Measurements from ENCODE around the gene PROC.

The PROC gene

GRCh38 chr2:127421116-127421800 is 3.0 kb downstream of the PROC start:
- Histone ChIP-seq H3K27me3 (ENCODE audit: insufficient read depth, insufficient read length) (peaks cover 69% of the 10 kb centered on the region), H3K9ac (ENCODE audit: insufficient read length, low read depth) (no peak overlapping the region), H3K4me3 (ENCODE audit: insufficient read length, low read depth) (no peak overlapping the region), H3K4me1 (ENCODE audit: insufficient read depth, insufficient read length) (peaks cover 10% of the 10 kb centered on the region), H3K36me3 (ENCODE audit: insufficient read depth, insufficient read length, low read length) (no peaks in the 10 kb centered on the region), H3K9me3 (ENCODE audit: insufficient read depth, low read length) (no peaks in the 10 kb centered on the region)
- TF ChIP-seq ZNF274 (IDR thresholded peaks at IDR 0.05; ENCODE audit: low read depth, low read length) (no peak), SUZ12 (IDR thresholded peaks at IDR 0.05; ENCODE audit: extremely low read depth, insufficient read depth, insufficient read length) (no peak), YY1 (IDR thresholded peaks at IDR 0.05; ENCODE audit: insufficient read depth, insufficient read length) (no peak)
- no peak for DNase-seq (ENCODE audit: low read depth, low spot score)

- Histone ChIP-seq H3K9ac (ENCODE audit: insufficient read length, low read depth) (no peak overlapping the region), H3K9me3 (ENCODE audit: insufficient read depth, low read length) (no peaks in the 10 kb centered on the region), H3K4me1 (ENCODE audit: insufficient read depth, insufficient read length) (peaks cover 8% of the 10 kb centered on the region), H3K36me3 (ENCODE audit: insufficient read depth, insufficient read length, low read length) (no peaks in the 10 kb centered on the region), H3K4me3 (ENCODE audit: insufficient read length, low read depth) (peak overlapping the region; percentile 2), H3K27me3 (ENCODE audit: insufficient read depth, insufficient read length) (peaks cover 62% of the 10 kb centered on the region)
- no peak for DNase-seq (ENCODE audit: low read depth, low spot score)
- TF ChIP-seq ZNF274 (IDR thresholded peaks at IDR 0.05; ENCODE audit: low read depth, low read length) (no peak), SUZ12 (IDR thresholded peaks at IDR 0.05; ENCODE audit: extremely low read depth, insufficient read depth, insufficient read length) (no peak), YY1 (IDR thresholded peaks at IDR 0.05; ENCODE audit: insufficient read depth, insufficient read length) (no peak)
Measured at GRCh38 chr2:127421871-127422558, 3.8 kb downstream of the PROC start.

DNA sequence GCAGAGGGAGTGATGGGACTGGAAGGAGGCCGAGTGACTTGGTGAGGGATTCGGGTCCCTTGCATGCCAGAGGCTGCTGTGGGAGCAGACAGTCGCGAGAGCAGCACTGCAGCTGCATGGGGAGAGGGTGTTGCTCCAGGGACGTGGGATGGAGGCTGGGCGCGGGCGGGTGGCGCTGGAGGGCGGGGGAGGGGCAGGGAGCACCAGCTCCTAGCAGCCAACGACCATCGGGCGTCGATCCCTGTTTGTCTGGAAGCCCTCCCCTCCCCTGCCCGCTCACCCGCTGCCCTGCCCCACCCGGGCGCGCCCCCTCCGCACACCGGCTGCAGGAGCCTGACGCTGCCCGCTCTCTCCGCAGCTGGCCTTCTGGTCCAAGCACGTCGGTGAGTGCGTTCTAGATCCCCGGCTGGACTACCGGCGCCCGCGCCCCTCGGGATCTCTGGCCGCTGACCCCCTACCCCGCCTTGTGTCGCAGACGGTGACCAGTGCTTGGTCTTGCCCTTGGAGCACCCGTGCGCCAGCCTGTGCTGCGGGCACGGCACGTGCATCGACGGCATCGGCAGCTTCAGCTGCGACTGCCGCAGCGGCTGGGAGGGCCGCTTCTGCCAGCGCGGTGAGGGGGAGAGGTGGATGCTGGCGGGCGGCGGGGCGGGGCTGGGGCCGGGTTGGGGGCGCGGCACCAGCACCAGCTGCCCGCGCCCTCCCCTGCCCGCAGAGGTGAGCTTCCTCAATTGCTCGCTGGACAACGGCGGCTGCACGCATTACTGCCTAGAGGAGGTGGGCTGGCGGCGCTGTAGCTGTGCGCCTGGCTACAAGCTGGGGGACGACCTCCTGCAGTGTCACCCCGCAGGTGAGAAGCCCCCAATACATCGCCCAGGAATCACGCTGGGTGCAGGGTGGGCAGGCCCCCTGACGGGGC is 4.6 kb downstream of the PROC start:
- Histone ChIP-seq H3K27me3 (ENCODE audit: insufficient read depth, insufficient read length) (peaks cover 54% of the 10 kb centered on the region), H3K9me3 (ENCODE audit: insufficient read depth, low read length) (no peaks in the 10 kb centered on the region), H3K4me1 (ENCODE audit: insufficient read depth, insufficient read length) (peaks cover 8% of the 10 kb centered on the region), H3K4me3 (ENCODE audit: insufficient read length, low read depth) (peak overlapping the region; percentile 51), H3K9ac (ENCODE audit: insufficient read length, low read depth) (peak overlapping the region; percentile 74), H3K36me3 (ENCODE audit: insufficient read depth, insufficient read length, low read length) (no peaks in the 10 kb centered on the region)
- TF ChIP-seq YY1 (IDR thresholded peaks at IDR 0.05; ENCODE audit: insufficient read depth, insufficient read length) (no peak), ZNF274 (IDR thresholded peaks at IDR 0.05; ENCODE audit: low read depth, low read length) (no peak), SUZ12 (IDR thresholded peaks at IDR 0.05; ENCODE audit: extremely low read depth, insufficient read depth, insufficient read length) (no peak)
- peak; percentile 15 for DNase-seq (ENCODE audit: low read depth, low spot score)

DNA sequence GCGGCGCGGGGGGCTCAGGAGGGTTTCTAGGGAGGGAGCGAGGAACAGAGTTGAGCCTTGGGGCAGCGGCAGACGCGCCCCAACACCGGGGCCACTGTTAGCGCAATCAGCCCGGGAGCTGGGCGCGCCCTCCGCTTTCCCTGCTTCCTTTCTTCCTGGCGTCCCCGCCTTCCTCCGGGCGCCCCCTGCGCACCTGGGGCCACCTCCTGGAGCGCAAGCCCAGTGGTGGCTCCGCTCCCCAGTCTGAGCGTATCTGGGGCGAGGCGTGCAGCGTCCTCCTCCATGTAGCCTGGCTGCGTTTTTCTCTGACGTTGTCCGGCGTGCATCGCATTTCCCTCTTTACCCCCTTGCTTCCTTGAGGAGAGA is 5.2 kb downstream of the PROC start:
- H3K9ac ChIP-seq (ENCODE audit: insufficient read length, low read depth): peak overlapping the region; percentile 74
- no peak for DNase-seq (ENCODE audit: low read depth, low spot score)
- peaks cover 48% of the 10 kb centered on the region for H3K27me3 ChIP-seq (ENCODE audit: insufficient read depth, insufficient read length)
- no peaks in the 10 kb centered on the region for H3K36me3 ChIP-seq (ENCODE audit: insufficient read depth, insufficient read length, low read length)
- peak overlapping the region; percentile 51 for H3K4me3 ChIP-seq (ENCODE audit: insufficient read length, low read depth)
- H3K9me3 ChIP-seq (ENCODE audit: insufficient read depth, low read length): no peaks in the 10 kb centered on the region
- peaks cover 8% of the 10 kb centered on the region for H3K4me1 ChIP-seq (ENCODE audit: insufficient read depth, insufficient read length)
- no peak for TF ChIP-seq ZNF274 (IDR thresholded peaks at IDR 0.05; ENCODE audit: low read depth, low read length)
- TF ChIP-seq SUZ12 (IDR thresholded peaks at IDR 0.05; ENCODE audit: extremely low read depth, insufficient read depth, insufficient read length): no peak
- TF ChIP-seq YY1 (IDR thresholded peaks at IDR 0.05; ENCODE audit: insufficient read depth, insufficient read length): no peak

- Histone ChIP-seq H3K4me3 (ENCODE audit: insufficient read length, low read depth) (peak overlapping the region; percentile 51), H3K9ac (ENCODE audit: insufficient read length, low read depth) (no peak overlapping the region), H3K36me3 (ENCODE audit: insufficient read depth, insufficient read length, low read length) (no peaks in the 10 kb centered on the region), H3K9me3 (ENCODE audit: insufficient read depth, low read length) (no peaks in the 10 kb centered on the region), H3K4me1 (ENCODE audit: insufficient read depth, insufficient read length) (peaks cover 8% of the 10 kb centered on the region), H3K27me3 (ENCODE audit: insufficient read depth, insufficient read length) (peaks cover 48% of the 10 kb centered on the region)
- no peak for DNase-seq (ENCODE audit: low read depth, low spot score)
- TF ChIP-seq YY1 (IDR thresholded peaks at IDR 0.05; ENCODE audit: insufficient read depth, insufficient read length): no peak
- TF ChIP-seq SUZ12 (IDR thresholded peaks at IDR 0.05; ENCODE audit: extremely low read depth, insufficient read depth, insufficient read length): no peak
- TF ChIP-seq ZNF274 (IDR thresholded peaks at IDR 0.05; ENCODE audit: low read depth, low read length): no peak
Measured at GRCh38 chr2:127423880-127424279, 5.7 kb downstream of the PROC start.

DNA sequence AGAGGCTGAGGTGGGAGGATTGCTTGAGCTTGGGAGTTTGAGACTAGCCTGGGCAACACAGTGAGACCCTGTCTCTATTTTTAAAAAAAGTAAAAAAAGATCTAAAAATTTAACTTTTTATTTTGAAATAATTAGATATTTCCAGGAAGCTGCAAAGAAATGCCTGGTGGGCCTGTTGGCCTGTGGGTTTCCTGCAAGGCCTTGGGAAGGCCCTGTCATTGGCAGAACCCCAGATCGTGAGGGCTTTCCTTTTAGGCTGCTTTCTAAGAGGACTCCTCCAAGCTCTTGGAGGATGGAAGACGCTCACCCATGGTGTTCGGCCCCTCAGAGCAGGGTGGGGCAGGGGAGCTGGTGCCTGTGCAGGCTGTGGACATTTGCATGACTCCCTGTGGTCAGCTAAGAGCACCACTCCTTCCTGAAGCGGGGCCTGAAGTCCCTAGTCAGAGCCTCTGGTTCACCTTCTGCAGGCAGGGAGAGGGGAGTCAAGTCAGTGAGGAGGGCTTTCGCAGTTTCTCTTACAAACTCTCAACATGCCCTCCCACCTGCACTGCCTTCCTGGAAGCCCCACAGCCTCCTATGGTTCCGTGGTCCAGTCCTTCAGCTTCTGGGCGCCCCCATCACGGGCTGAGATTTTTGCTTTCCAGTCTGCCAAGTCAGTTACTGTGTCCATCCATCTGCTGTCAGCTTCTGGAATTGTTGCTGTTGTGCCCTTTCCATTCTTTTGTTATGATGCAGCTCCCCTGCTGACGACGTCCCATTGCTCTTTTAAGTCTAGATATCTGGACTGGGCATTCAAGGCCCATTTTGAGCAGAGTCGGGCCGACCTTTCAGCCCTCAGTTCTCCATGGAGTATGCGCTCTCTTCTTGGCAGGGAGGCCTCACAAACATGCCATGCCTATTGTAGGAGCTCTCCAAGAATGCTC is 6.6 kb downstream of the PROC start:
- Histone ChIP-seq H3K27me3 (ENCODE audit: insufficient read depth, insufficient read length) (peaks cover 41% of the 10 kb centered on the region), H3K4me1 (ENCODE audit: insufficient read depth, insufficient read length) (peaks cover 8% of the 10 kb centered on the region), H3K9me3 (ENCODE audit: insufficient read depth, low read length) (no peaks in the 10 kb centered on the region), H3K36me3 (ENCODE audit: insufficient read depth, insufficient read length, low read length) (no peaks in the 10 kb centered on the region), H3K9ac (ENCODE audit: insufficient read length, low read depth) (no peak overlapping the region), H3K4me3 (ENCODE audit: insufficient read length, low read depth) (no peak overlapping the region)
- DNase-seq (ENCODE audit: low read depth, low spot score): no peak
- TF ChIP-seq ZNF274 (IDR thresholded peaks at IDR 0.05; ENCODE audit: low read depth, low read length): no peak
- no peak for TF ChIP-seq SUZ12 (IDR thresholded peaks at IDR 0.05; ENCODE audit: extremely low read depth, insufficient read depth, insufficient read length)
- TF ChIP-seq YY1 (IDR thresholded peaks at IDR 0.05; ENCODE audit: insufficient read depth, insufficient read length): no peak

Data from NT2/D1 (cell line).